HT-29 (cell line): ENCODE data around the gene RNU6-9. TPM values are rescaled to one million over a fixed set of nuclear protein-coding genes. Genes with fewer than 3 reads are reported as not detected.

Experiments used
- DNase-seq: peaks from one replicate; pipeline ENCODE4 v3.0.0-alpha.2; 2015; ENCODE audit warnings: low spot score
- total RNA-seq: library from RNA; depleted of rRNA; stranded (reverse); fragments of >200 nt; shearing (Covaris generic); gene quantifications from 2 replicates; pipeline ENCODE4 v1.2.3, GENCODE V29; 2014

Gene RNU6-9
- total RNA-seq, 1 experiment from 2014 or later, result not detected

DNA sequence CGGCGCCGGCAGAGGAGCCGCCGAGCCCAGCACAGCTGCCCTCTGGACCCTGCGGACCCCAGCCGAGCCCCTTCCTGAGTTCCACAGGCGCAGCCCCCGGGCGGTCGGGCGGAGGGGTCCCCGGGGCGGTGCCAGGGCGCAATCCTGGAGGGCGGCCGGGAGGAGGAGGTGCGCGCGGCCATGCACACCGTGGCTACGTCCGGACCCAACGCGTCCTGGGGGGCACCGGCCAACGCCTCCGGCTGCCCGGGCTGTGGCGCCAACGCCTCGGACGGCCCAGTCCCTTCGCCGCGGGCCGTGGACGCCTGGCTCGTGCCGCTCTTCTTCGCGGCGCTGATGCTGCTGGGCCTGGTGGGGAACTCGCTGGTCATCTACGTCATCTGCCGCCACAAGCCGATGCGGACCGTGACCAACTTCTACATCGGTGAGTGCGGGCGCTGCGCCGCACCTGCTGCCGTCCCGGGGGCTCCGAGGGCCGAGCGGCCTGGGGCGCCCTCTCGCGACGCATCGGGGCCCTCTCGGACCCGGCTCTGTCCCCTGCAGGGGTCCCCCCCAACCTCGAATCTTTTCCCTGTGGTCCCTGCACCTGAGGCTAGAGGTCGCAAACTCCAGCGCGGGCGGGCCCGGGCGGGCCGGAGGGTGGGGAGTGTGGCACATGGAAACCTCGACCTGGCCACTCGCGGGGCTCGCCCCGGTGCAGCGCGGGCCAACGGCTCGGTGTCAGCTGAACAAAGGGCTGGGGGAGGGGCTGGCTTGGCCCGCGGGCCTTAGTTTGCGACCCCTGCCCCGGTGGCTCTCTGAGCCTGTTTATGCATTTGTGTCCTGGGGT lies 24.3 kb downstream of the RNU6-9 start, which contains the start of gene KISS1R:
Gene KISS1R, plus strand, starts transcription at position 11 of the 829 bp plus-strand sequence. Its CDS starts 170 bp downstream, at position 181.
- DNase-seq, result no peak

DNA sequence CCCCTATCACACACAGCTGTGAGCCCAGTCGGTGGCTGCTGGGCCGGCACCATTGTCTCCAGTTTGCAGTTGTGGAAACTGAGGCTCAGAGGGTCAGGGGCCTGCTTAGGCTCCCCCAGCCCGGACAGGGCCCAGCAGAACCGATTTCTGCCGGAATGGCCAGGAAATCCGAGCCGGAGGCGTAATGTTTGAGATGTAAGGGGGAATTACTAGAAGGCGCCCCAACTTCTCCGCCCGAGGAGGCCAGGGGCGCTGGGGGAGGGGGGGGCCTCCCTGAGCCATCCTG lies 24.8 kb downstream of the RNU6-9 start:
- DNase-seq, result no peak

DNA sequence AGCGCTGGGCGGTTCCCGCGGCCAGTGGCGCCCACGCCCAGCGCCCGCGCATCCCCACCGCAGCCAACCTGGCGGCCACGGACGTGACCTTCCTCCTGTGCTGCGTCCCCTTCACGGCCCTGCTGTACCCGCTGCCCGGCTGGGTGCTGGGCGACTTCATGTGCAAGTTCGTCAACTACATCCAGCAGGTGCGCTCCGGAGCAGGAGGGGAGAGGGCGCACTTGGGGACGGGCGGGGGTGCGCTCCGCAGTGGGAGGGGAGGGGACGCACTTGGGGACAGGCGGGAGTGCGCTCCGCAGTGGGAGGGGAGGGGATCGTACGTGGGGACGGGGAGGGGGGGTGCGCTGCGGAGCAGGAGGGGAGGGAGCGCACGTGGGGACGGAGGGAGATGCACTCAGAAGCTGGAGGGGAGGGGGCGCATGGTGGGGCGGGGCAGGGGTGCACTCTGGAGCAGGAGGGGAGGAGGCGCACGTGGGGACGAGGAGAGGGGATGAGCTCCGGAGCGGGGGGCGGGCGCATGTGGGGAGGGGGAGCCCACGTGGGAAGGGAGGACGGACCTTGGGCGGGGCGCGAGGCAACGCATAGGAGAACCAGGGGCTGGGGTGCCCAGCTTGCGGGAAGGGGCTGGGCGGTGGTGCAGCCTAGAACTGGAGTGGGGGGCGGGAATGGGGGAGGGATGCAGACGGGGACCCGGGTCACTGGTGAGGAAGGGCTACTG lies 25.4 kb downstream of the RNU6-9 start:
- DNase-seq, result no peak

DNA sequence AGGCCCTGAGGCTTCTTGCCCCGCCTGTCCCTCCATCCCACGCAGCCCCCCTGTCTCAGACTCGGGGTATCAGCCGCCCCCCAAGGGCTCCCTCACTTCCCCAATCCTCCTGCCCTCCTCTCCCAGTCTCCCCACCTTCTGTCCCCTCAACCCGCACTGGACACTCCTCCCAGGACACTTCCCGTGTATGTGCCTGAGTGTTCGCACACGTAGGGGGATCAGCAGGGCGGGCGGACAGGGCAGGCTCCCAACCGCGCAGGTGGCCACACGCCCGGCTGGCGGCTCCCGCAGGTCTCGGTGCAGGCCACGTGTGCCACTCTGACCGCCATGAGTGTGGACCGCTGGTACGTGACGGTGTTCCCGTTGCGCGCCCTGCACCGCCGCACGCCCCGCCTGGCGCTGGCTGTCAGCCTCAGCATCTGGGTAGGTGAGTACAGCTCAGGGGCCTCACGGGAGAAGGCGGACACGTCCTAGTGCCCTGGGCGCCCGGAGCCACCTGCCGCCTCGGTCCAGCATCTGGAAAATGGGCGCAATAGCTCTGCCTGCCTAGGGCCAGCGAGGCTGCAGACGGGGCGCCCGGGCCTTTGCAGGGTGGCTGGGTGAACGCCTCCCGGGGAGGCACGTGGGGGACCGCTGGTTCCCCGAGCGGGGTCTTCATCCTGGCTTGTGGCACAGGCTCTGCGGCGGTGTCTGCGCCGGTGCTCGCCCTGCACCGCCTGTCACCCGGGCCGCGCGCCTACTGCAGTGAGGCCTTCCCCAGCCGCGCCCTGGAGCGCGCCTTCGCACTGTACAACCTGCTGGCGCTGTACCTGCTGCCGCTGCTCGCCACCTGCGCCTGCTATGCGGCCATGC lies 26.1 kb downstream of the RNU6-9 start:
- DNase-seq, result peak; percentile 41

DNA sequence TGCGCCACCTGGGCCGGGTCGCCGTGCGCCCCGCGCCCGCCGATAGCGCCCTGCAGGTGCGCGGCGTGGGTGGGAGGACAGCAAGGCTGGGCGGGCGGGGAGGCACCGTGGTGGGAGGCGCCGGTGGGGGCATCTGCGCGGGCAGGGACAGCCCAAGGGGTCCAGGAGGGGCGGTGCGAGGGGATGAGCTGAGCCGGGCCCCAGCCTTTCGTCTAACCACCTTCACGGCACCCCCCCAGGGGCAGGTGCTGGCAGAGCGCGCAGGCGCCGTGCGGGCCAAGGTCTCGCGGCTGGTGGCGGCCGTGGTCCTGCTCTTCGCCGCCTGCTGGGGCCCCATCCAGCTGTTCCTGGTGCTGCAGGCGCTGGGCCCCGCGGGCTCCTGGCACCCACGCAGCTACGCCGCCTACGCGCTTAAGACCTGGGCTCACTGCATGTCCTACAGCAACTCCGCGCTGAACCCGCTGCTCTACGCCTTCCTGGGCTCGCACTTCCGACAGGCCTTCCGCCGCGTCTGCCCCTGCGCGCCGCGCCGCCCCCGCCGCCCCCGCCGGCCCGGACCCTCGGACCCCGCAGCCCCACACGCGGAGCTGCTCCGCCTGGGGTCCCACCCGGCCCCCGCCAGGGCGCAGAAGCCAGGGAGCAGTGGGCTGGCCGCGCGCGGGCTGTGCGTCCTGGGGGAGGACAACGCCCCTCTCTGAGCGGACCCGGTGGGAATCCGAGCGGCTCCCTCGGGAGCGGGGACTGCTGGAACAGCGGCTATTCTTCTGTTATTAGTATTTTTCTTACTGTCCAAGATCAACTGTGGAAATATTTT lies 27.0 kb downstream of the RNU6-9 start:
- DNase-seq, result no peak

DNA sequence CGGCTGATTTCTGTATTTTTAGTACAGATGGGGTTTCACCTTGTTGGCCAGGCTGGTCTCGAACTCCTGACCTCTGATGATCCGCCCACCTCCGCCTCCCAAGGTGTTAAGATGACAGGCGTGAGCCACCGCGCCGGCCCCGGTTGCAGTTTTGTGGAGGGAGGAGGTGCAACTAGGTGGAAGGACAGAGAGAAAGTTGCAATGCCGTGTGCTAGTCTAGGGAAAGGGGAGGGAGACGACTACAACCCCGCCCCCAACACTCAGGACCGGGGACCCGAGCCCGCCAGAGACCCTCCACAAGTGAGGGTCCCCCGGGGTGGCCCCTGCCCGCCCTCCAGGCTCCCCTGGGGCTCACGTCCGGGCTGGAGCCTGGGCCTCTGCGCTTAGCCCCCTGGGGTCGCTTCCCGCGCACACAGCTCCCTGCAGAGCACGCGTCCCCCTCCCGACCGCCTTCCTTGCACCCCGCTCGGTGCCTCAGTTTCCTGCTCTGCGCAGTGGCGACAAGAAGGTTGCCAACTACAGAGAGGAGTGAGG lies 31.3 kb downstream of the RNU6-9 start:
- DNase-seq, result no peak

DNA sequence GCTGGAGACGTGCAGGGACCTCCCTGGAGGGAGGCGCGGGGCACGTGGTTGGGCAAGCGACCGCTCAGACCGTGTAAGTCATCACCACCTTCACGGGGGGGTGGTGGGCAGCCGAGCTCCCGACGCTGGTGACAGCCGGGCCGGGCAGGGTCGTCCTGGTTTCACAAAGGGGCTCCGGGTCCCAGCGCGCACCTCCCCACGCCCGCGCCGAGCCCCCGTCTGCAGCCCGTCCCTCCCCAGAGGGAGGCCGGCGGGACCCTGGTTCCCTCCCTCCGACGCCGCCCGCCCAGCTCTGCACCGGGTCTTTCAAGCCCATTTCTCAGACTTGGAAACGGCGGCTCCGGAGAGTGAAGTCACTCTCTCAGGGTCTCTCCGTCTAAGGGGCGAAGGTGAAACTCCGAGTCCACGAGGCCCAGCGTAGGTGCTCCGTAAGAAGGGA lies 31.8 kb downstream of the RNU6-9 start:
- no peak for DNase-seq

DNA sequence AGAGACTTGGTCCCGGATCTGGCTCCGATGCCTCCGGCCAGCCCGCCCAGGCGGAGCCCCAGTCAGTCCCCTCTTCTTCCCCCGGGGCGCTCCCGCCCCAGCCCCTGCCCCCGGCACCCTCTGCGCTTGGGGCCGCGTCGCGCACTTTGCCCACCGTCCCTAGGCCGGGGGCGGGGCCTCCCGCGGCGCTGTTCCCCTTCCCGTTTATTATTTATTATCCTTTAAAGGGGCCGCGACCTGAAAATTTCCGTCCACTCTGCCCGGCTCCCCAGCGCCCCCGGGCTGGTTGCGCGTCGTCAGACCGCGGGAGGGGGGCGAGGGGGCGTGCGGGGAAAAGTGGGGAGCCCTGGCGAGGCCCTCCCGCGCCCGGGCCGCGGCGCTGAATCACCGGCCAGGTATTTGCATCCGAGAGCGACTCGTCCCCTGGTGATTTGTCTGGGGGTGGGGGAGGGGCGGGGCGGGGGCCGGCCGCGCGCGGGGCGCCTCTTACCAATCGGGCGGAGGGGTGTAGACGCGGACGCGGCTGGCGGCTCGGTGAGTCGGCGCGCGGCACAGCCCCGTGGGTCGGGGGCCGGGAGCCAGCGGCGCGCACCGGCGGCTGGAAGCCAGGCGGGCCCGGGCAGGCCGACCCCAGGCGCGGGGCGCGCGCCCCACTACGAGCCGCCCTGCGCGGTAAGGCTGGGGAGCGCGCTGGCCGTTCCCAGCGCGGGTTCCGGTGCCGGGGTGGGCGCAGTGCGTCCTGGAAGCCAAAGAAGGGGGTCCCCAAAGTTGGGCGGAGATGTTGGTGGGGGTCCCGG lies 32.4 kb downstream of the RNU6-9 start, which contains the start of gene ARID3A:
Gene ARID3A, plus strand, starts transcription at position 510 of the 797 bp plus-strand sequence. CDS start 3,494 bp downstream, outside the sequence.
- DNase-seq, result peak; percentile 72

DNA sequence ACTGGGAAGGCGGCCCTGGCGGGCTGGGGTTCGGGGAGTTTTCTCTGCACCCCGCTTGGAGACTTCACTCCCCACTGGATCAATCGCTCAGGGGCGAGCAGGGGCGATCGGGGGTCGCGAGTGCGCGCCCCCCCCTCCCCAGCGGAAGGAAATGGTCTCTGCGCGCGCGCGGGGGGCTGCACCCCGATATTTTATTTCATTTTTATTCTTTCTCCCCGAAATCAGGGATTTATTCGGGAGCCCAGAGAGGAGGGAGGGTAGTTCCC lies 33.0 kb downstream of the RNU6-9 start:
- no peak for DNase-seq

DNA sequence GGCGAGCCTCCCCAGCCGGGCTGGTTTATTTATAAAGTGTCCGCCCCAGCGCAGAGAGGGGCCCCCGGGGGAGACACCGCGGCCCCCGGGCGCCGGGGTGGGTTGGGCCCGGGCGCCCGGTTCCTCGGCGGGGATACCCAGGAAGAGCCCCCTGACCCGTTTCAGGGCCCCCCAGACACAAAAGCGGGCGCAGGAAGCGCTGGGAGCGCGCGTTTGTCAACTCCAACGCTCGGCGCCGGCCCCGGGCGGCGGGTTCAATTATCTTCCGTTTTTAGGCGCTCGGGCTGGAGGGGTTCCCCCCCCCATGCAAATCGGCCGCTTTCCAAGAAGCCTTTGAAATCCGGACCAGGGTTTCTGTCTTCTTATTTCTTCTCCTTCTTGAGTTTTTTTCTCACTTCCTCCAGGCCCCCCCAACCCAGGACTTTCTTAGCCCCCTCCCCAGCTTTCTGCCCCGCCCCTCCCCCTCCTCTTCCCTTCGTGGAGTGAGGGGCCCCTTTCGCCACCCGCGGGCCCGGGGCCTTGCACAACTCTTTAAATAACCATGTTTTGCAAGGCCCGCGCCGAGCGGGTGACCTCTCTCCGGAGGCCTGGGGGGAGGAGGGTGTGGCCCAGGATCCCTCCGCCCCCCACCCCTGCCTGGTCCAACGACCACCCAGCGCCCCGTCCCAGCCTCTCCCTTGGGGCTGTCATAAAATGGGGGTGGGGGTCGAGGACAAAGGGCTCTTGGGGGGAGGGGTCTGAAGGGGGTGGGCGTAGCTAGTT lies 33.5 kb downstream of the RNU6-9 start:
- DNase-seq, result no peak

DNA sequence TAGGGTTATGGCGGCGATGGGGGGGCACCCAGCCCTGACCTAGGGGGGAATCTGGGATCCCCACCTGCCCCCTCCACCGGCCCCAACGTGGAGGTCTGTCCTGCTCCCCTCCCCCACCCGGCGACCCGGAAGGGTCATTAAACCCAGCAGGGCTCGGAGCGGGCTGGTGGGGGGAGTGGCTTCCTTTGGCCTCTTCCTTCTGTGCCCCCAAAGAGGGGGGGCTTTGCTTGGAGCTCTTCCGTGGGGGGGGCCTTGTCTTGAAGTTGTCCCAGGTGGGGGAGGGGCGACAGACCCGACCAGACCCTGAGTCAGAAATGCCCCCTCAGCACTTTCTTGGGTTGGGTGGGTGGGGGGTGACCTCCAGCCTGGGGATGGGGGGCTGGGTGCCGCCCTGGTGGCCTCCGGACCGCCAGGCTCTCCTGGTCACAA lies 34.1 kb downstream of the RNU6-9 start:
- no peak for DNase-seq

DNA sequence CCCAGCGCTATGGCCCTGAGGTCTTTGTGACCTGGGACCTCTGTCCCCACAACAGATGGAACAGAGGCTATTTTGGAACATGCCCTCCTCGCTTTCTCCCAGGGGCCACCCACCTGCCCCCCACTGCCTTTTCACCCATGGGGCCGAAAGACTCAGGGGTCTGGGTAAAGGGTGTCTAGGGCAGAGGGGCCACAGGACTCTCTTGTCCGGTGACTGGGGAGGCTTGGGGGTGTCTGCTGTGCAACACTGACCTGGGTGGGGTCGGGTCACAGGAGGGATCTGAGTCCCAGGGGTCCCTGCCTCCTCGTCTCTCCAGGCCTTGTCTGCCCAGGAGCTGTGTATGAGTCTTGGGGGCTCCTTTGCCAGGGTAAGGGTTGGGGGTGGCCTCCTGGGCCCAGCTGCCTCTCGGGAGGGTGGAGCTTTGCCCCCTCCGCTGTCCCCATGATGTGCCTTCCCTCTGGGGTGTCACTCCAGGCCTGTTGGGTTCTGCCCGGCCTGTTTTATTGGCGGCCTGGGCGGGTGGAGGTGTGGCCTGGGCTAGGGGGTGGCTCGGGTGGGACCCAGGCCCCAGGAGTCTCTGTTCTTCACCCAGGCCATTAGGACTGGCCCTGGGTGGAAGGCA lies 34.6 kb downstream of the RNU6-9 start:
- DNase-seq, result no peak

DNA sequence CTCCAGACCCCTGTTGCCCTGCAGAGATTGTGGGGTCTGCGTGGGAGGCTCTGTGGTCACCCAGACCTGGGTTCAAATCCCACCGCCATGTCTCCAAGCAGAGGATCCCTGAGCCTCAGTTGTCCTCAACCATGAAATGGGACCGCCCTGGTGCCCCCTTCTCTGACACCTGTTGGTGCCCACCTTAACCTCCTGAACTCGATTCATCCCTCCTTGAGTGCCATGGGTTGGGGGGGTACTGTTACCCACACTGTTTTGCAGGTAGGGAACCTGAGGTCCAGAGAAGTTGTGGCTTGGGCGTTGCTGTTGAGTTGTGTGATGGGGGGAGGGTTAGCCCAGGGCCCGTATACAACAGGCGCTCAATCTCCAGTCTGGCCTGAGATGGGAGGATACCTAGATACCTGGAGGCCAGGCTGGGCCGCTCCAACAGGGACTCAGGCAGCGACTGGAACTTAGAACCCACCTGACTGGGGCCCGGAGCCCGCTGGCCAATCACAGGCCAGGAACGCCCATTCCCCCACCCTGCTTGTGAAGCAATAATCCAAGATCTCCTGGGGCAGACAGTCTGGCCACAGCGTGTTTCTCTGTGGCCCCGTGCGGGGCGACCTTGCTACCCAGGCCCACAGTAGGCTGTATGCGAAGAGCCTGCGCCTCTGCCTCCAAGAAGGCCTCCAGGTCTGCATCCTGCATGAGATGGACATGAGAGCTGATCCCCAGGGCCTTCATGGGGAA lies 35.4 kb downstream of the RNU6-9 start:
- DNase-seq, result no peak

DNA sequence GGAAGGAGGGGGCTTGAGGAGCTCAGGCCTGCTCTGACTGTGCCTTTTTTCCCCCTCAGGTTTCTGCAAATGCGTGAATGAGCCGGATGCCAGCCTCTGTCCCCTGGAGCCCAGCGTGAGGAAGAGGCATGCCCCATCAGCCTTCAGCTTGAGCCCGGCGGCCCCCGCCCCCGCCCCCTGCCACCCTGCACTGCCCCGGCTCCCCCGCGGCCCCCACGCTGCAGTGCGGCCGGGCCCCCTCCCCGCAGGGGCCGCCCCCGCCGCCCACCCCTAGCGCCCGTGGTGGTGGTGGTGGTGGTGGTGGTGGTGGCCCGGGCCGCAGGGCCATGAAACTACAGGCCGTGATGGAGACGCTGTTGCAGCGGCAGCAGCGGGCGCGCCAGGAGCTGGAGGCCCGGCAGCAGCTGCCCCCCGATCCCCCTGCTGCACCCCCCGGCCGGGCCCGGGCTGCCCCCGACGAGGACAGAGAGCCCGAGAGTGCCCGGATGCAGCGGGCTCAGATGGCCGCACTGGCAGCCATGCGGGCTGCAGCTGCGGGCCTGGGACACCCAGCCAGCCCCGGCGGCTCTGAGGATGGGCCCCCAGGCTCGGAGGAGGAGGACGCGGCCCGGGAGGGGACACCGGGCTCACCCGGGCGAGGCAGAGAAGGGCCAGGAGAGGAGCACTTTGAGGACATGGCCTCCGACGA lies 36.1 kb downstream of the RNU6-9 start:
- DNase-seq, result no peak

DNA sequence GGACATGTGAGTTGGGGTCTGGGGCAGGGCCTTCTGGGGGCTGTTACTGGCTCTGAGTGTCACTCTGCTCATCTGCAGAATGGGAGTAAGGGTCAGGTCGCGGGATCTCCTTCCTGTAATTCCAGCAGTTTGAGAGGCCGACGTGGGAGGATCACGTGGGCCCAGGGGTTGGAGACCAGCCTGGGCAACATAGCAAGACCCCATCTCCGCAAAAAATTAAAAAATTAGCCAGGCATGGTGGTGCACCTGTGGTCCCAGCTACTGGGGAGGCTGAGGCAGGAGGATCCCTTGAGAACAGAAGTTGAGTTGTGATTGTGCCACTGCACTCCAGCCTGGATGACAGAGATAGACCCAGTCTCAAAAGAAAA lies 36.6 kb downstream of the RNU6-9 start:
- no peak for DNase-seq

DNA sequence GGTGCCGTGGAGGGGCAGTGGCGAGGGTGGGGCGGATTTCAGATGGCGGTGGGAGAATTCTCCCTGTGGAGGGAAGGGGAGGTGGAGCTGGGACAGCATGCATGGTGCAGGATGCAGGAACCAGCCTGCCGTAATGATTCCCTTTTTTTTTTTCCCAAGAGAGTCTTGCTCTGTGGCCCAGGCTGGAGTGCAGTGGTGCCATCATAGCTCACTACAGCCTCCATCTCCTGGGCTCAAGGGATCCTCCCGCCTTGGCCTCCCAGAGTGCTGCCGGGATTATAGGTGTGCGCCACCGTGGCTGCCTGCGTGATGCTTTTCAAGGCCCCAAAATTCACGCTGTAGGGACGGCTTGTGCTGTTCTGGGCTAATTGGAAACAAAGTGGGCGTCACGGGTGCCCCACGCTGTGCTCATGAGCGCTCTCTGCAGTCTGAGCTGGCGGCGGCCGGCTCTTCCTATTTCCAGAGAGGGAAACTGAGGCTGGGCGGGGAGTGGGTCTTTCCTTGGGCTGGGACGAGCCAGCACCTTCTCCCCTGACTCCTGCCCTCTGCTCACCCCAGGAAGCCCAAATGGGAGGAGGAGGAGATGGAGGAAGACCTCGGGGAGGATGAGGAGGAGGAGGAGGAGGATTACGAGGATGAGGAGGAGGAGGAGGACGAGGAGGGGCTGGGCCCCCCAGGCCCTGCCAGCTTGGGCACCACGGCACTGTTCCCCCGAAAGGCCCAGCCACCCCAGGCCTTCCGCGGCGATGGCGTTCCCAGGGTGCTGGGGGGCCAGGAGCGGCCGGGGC lies 38.8 kb downstream of the RNU6-9 start:
- DNase-seq, result no peak
